ENCODE measurements around the gene KRTAP16-1.

The KRTAP16-1 gene

DNA sequence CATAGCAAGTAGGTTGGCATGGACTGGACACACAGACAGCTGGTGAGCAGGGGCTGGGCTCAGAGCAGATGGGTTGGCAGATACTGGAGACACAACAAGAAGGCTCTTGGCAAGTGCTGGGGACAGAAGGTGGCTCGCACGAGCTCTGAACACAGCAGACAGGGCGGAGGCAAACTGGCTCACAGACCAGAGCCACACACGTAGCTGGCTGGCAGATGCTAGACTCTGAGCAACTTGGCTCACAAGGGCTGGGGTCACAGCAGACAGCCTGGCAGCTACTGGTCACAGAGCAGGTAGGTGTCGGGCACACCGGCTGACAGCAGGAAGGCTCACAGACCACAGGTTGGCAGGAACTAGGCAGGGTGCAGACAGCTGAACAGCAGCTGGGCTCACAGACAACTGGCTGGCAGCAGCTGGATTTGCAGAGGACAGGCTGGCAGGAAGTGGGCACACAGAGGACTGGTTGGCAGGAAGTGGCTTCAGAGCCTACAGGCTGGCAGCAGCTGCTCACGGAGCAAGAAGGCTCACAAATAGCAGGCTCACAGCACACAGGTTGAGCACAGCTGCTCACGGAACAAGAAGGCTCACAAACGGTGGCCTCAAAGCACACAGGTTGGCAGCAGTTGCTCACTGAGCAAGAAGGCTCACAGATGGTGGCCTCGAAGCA is 725 bp downstream of the KRTAP16-1 start:
- Histone ChIP-seq H3K9ac (ENCODE audit: low read length) (no peak overlapping the region), H3K27me3 (ENCODE audit: low read depth, low read length) (peaks cover 22% of the 10 kb centered on the region), H3K79me2 (ENCODE audit: low read length) (no peaks in the 10 kb centered on the region), H3K4me2 (ENCODE audit: low read length) (peak overlapping the region; percentile 28), H3K9me3 (ENCODE audit: insufficient read depth, low read length) (no peaks in the 10 kb centered on the region), H3K4me1 (ENCODE audit: low read length) (peaks cover 6% of the 10 kb centered on the region; the same call in 1 of the 2 replicates), H3K36me3 (replicated peaks; ENCODE audit: low read depth, low read length) (no peaks in the 10 kb centered on the region), H4K20me1 (ENCODE audit: insufficient read depth, low read length) (no peaks in the 10 kb centered on the region), H2AFZ (ENCODE audit: low read depth, low read length) (0 out of 2 replicates have a peak overlapping the region, but pooled peaks have one; percentile 3), H3K27ac (ENCODE audit: low read length) (no peak overlapping the region), H3K4me3 (ENCODE audit: low read length) (0 out of 2 replicates have a peak overlapping the region, but pooled peaks have one; percentile 11)
- no peak for TF ChIP-seq EZH2phosphoT487 (IDR thresholded peaks at IDR 0.05; ENCODE audit: low read depth)
- TF ChIP-seq, protein P1, sequence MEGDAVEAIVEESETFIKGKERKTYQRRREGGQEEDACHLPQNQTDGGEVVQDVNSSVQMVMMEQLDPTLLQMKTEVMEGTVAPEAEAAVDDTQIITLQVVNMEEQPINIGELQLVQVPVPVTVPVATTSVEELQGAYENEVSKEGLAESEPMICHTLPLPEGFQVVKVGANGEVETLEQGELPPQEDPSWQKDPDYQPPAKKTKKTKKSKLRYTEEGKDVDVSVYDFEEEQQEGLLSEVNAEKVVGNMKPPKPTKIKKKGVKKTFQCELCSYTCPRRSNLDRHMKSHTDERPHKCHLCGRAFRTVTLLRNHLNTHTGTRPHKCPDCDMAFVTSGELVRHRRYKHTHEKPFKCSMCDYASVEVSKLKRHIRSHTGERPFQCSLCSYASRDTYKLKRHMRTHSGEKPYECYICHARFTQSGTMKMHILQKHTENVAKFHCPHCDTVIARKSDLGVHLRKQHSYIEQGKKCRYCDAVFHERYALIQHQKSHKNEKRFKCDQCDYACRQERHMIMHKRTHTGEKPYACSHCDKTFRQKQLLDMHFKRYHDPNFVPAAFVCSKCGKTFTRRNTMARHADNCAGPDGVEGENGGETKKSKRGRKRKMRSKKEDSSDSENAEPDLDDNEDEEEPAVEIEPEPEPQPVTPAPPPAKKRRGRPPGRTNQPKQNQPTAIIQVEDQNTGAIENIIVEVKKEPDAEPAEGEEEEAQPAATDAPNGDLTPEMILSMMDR (IDR thresholded peaks at IDR 0.05; ENCODE audit: low read depth, low read length), result no peak

DNA sequence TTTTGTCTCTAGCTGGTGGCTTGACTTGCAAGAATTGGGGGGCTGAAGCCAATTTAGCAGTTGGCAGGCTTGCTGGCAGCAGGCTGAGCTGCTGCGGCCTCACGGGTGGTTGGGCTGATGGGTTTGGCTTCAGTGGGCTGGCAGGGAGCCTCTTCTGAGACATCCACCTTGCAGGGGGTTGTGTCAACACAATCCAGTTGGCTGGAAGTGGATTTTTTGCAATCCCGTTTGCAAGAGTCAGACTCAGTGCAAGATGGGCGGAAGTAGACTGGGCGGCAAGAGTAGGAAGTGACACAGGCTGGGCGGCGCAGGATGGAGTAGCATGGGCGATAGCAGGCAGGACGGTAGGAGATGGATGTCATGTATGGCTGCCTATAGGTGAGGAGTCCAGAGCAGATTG is 1.5 kb downstream of the KRTAP16-1 start:
- Histone ChIP-seq H3K27me3 (ENCODE audit: low read depth, low read length) (peaks cover 19% of the 10 kb centered on the region), H4K20me1 (ENCODE audit: insufficient read depth, low read length) (no peaks in the 10 kb centered on the region), H3K27ac (ENCODE audit: low read length) (no peak overlapping the region), H2AFZ (ENCODE audit: low read depth, low read length) (no peak overlapping the region), H3K4me2 (ENCODE audit: low read length) (no peak overlapping the region), H3K9ac (ENCODE audit: low read length) (no peak overlapping the region), H3K79me2 (ENCODE audit: low read length) (no peaks in the 10 kb centered on the region), H3K4me3 (ENCODE audit: low read length) (no peak overlapping the region), H3K36me3 (replicated peaks; ENCODE audit: low read depth, low read length) (no peaks in the 10 kb centered on the region), H3K4me1 (ENCODE audit: low read length) (peaks cover 6% of the 10 kb centered on the region; the same call in 1 of the 2 replicates), H3K9me3 (ENCODE audit: insufficient read depth, low read length) (no peaks in the 10 kb centered on the region)
- no peak for TF ChIP-seq EZH2phosphoT487 (IDR thresholded peaks at IDR 0.05; ENCODE audit: low read depth)
- TF ChIP-seq, protein P1 (IDR thresholded peaks at IDR 0.05; ENCODE audit: low read depth, low read length), result no peak

DNA sequence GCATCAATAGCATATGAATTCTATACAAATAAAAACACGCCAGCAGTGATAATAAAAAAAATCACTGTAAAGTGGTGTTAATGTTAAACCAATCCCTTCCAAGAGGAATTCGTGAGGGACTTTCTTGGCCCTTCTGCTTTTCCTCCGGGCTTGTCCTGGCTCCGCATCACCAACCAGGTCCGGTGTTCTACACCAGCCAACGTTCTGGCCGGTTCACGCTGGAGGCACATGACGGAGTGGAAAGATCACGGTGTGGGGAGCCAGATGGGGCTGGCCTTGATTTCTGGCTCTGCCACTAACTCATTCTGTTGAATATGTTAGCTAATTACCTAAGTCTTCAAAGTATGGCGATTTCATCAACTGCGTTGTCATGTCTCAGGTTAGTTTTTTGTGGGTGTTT is 5.0 kb downstream of the KRTAP16-1 start:
- Histone ChIP-seq H3K27me3 (ENCODE audit: low read depth, low read length) (peaks cover 8% of the 10 kb centered on the region; the same call in 1 of the 2 replicates), H3K4me3 (ENCODE audit: low read length) (no peak overlapping the region), H2AFZ (ENCODE audit: low read depth, low read length) (no peak overlapping the region), H3K27ac (ENCODE audit: low read length) (no peak overlapping the region), H3K36me3 (replicated peaks; ENCODE audit: low read depth, low read length) (no peaks in the 10 kb centered on the region), H3K4me2 (ENCODE audit: low read length) (no peak overlapping the region), H3K79me2 (ENCODE audit: low read length) (no peaks in the 10 kb centered on the region), H3K9me3 (ENCODE audit: insufficient read depth, low read length) (no peaks in the 10 kb centered on the region), H4K20me1 (ENCODE audit: insufficient read depth, low read length) (no peaks in the 10 kb centered on the region), H3K9ac (ENCODE audit: low read length) (no peak overlapping the region), H3K4me1 (ENCODE audit: low read length) (peaks cover 6% of the 10 kb centered on the region; the same call in 1 of the 2 replicates)
- TF ChIP-seq EZH2phosphoT487 (IDR thresholded peaks at IDR 0.05; ENCODE audit: low read depth), result no peak
- TF ChIP-seq, protein P1 (IDR thresholded peaks at IDR 0.05; ENCODE audit: low read depth, low read length), result no peak

DNA sequence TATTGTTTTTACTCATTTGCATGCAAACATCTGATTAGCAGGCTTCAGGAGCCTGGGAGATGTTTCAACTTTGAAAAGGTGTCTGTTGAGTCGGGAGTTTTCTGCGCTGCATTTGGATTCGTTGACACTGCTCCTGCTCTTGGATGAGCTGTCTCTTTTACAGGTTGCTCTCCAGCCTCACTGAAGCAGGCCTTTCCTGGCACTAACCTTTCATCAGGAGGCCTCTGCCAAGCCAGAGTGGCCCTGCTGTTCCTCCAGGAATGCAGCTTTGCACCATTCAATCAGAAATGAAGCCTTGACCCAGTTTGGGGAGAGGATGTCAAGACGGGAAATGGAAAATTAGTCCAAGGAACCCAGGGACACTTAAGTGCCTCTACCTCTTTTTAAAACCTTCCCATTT is 6.1 kb downstream of the KRTAP16-1 start:
- no peak overlapping the region for H3K4me3 ChIP-seq (ENCODE audit: low read length)
- no peak overlapping the region for H3K27ac ChIP-seq (ENCODE audit: low read length)
- H4K20me1 ChIP-seq (ENCODE audit: insufficient read depth, low read length), result no peaks in the 10 kb centered on the region
- TF ChIP-seq, protein P1 (IDR thresholded peaks at IDR 0.05; ENCODE audit: low read depth, low read length), result no peak
- TF ChIP-seq EZH2phosphoT487 (IDR thresholded peaks at IDR 0.05; ENCODE audit: low read depth), result no peak
- H3K27me3 ChIP-seq (ENCODE audit: low read depth, low read length), result peaks cover 8% of the 10 kb centered on the region; the same call in 1 of the 2 replicates
- H2AFZ ChIP-seq (ENCODE audit: low read depth, low read length), result no peak overlapping the region
- no peaks in the 10 kb centered on the region for H3K79me2 ChIP-seq (ENCODE audit: low read length)
- H3K4me2 ChIP-seq (ENCODE audit: low read length), result no peak overlapping the region
- H3K9ac ChIP-seq (ENCODE audit: low read length), result no peak overlapping the region
- no peaks in the 10 kb centered on the region for H3K9me3 ChIP-seq (ENCODE audit: insufficient read depth, low read length)
- H3K4me1 ChIP-seq (ENCODE audit: low read length), result no peaks in the 10 kb centered on the region
- no peaks in the 10 kb centered on the region for H3K36me3 ChIP-seq (replicated peaks; ENCODE audit: low read depth, low read length)
